HG03139 (cell line): ENCODE measurements around the gene STK10.
A peak's percentile ranks its signal among the peaks of the same experiment; 100 is the strongest.

Experiments
- ATAC-seq: cut with Tn5 transposase; IDR thresholded peaks from one replicate; pipeline ENCODE4 v1.9.1; 2021; ENCODE audit not compliant: unreplicated experiment

Gene STK10

GRCh38 chr5:172144931-172145869 lies 42.8 kb downstream of the STK10 start:
- no peak for ATAC-seq

DNA sequence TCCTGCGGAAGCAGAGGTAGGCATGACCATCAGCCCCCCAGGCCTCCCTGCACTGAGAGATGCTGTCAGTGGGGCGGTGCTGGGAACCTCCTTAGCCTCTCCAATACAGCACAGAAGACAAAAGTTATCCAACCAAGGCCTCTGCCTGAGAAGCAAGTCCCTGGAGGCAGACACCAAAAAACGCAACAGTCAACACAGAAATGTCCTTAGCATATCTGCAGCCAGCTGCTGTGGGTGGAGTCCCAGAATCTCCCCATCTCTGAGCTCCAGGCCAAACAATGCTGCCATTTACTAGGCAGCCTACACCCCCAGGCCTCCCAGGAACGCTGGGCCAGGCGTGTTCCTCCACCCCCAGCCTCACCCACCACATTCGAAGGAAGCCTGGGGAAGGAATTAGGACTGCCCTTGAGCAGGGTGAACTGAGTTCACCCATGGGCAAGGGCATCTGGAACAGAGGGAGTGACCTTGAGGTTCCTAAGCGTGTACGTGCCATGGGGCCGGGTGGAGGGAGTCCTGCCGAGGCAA lies 43.7 kb downstream of the STK10 start:
- no peak for ATAC-seq

GRCh38 chr5:172143875-172144274 lies 44.1 kb downstream of the STK10 start:
- ATAC-seq = no peak

GRCh38 chr5:172142709-172143215 lies 45.3 kb downstream of the STK10 start:
- ATAC-seq = no peak

GRCh38 chr5:172141949-172142319 lies 46.1 kb downstream of the STK10 start:
- no peak for ATAC-seq

- ATAC-seq = no peak
These were observed 47.2 kb downstream of the STK10 start for GRCh38 chr5:172140866-172141265.

- ATAC-seq = no peak
These were observed 47.9 kb downstream of the STK10 start for GRCh38 chr5:172140120-172140519.

- ATAC-seq = no peak
These were observed 51.0 kb downstream of the STK10 start for GRCh38 chr5:172137046-172137445.

- no peak for ATAC-seq
These were observed 54.5 kb downstream of the STK10 start for GRCh38 chr5:172133359-172134029.

DNA sequence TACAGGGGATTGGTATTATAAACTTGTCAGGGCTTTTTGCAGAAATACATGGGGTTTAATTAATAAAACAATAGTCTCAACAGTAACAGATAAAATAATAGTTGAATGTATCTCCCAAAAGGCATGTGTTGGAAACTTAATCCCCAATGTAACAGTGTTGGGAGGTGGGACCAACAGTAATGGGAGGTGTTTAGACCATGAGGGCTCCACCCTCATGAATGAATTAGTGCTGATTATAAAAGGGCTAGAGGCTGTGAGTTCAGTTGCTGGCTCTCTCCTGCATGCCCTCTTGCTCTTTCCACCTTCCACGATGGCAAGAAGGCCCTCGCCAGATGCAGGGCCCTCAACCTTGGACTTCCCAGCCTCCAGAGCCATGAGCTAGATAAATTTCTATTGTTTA lies 56.3 kb downstream of the STK10 start:
- no peak for ATAC-seq

DNA sequence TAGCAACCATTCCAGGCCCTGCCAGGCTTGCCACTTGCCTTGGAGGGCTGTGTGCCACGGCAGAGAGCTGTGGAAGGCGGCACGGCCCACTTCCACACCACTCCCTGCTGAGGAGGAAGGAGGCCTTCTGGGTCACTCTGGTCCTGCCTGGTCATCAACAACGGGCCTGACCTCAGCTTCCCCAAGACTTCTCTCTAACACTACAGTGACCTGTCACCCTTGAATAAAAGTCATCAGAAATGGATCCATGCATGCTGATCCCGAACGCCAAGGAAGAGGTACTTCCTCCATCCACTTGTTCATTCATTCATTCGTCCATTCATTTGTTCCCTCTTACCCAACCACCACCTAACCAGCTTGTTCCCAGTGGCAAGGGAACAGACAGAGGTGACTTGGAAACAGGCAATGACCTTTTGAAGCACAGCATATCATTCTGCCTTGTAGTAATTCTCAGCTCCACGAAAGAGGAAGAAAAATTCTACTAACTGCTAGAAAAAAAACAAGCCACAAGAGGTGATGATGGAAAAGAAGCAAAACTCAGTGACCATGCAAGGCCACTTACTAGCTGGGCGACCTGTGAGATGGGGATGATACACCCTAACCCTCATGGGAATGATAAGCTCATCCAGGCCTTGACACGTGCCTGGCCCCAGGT lies 58.6 kb downstream of the STK10 start:
- ATAC-seq = no peak

GRCh38 chr5:172127581-172127980 lies 60.4 kb downstream of the STK10 start:
- ATAC-seq = no peak

DNA sequence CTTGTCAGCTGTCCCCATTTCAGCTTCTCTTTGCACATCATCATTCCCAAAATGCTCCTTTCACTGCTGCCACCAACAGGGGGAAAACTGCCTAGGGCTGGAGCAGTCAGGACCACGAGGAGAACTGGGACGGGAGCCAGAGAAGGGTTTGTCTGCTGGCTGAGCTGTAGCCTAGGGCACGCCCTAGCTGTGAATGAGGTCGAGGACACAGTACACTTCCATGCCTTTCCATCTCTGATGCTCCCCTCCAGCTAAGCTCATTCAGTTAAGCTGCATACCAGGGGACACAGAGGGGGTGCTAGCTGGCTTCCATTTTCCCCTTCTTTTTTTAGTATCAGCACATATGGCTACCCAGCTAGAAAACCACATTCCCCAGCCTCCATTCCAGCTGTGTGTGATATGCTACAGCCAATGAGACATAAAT lies 64.7 kb downstream of the STK10 start:
- ATAC-seq = no peak

GRCh38 chr5:172119921-172120688 lies 67.9 kb downstream of the STK10 start:
- ATAC-seq = no peak

GRCh38 chr5:172118891-172119290 lies 69.1 kb downstream of the STK10 start:
- ATAC-seq = no peak

GRCh38 chr5:172117977-172118701 lies 69.9 kb downstream of the STK10 start:
- ATAC-seq = no peak

- ATAC-seq = no peak
These were observed 72.5 kb downstream of the STK10 start for GRCh38 chr5:172115541-172115982.

- peak; percentile 45 for ATAC-seq
These were observed 73.1 kb downstream of the STK10 start for GRCh38 chr5:172114875-172115422.

GRCh38 chr5:172113036-172113435 lies 75.0 kb downstream of the STK10 start:
- no peak for ATAC-seq

DNA sequence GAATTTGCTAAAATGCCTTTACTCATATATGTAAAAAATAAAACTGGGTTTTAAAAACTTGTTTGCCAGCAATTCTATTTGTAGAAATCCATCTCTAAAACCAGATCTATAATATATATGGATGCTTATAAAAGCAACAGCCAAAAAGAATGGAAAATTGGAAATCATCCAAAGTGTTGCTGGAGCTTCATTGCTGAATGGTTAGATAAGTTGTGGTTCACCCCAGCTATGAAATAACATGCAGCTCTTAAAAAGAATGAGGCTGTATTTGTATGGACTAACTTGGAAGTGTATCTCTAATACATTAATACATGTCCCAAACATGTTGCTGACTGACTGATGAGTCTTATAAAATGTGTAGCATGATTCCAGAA lies 76.2 kb downstream of the STK10 start:
- ATAC-seq = no peak
